WTC11 (cell line): ENCODE results near the gene EXOC1. TPM values are rescaled to one million over a fixed set of nuclear protein-coding genes. Genes with fewer than 3 reads are reported as not detected.
A peak's percentile ranks its signal among the peaks of the same experiment; 100 is the strongest.

Experiments
- ATF3 ChIP-seq: sonication (generic); formaldehyde crosslinking; conservative IDR thresholded peaks from 2 replicates; pipeline ENCODE4 v1.8.1; 2022; ENCODE audit warnings: mild to moderate bottlenecking, missing genetic modification reagents
- ATF6 ChIP-seq: sonication (generic); formaldehyde crosslinking; IDR thresholded peaks from 2 replicates; pipeline ENCODE4 v1.8.1; 2023; ENCODE audit warnings: mild to moderate bottlenecking, missing genetic modification reagents
- CDX4 ChIP-seq: fragments of 250-450 bp; sonication (Bioruptor Pico); IDR thresholded peaks from 2 replicates; pipeline ENCODE4 v1.9.0; 2021; ENCODE audit warnings: moderate library complexity, mild to moderate bottlenecking, inconsistent platforms, borderline replicate concordance
- CREB1 ChIP-seq: sonication (generic); formaldehyde crosslinking; IDR thresholded peaks from 2 replicates; pipeline ENCODE4 v1.8.0; 2023; ENCODE audit warnings: mild to moderate bottlenecking, missing genetic modification reagents
- CREM ChIP-seq: sonication (generic); formaldehyde crosslinking; IDR thresholded peaks from 2 replicates; pipeline ENCODE4 v1.8.1; 2022; ENCODE audit warnings: mild to moderate bottlenecking, missing genetic modification reagents, moderate library complexity
- CTCF ChIP-seq: fragments of 200-600 bp; IDR thresholded peaks from 2 replicates; pipeline ENCODE4 v1.8.0; 2022; ENCODE audit warnings: antibody characterized with exemption
- E2F1 ChIP-seq: sonication (generic); formaldehyde crosslinking; IDR thresholded peaks from 2 replicates; pipeline ENCODE4 v1.8.0; 2022; ENCODE audit warnings: mild to moderate bottlenecking, missing genetic modification reagents
- ELF4 ChIP-seq: sonication (generic); formaldehyde crosslinking; IDR thresholded peaks from 2 replicates; pipeline ENCODE4 v1.8.1; 2022; ENCODE audit warnings: low read depth, mild to moderate bottlenecking, moderate library complexity, missing genetic modification reagents
- ETV6 ChIP-seq: sonication (generic); formaldehyde crosslinking; IDR thresholded peaks from 2 replicates; pipeline ENCODE4 v1.8.1; 2022; ENCODE audit warnings: mild to moderate bottlenecking, missing genetic modification reagents
- GABPB1 ChIP-seq: sonication (generic); formaldehyde crosslinking; IDR thresholded peaks from 2 replicates; pipeline ENCODE4 v1.8.1; 2023; ENCODE audit warnings: mild to moderate bottlenecking, missing genetic modification reagents
- GTF2I ChIP-seq: fragments of 250-450 bp; sonication (Bioruptor Pico); conservative IDR thresholded peaks from 2 replicates; pipeline ENCODE4 v1.4.0; 2021; ENCODE audit warnings: mild to moderate bottlenecking
- MXD4 ChIP-seq: fragments of 250-450 bp; sonication (Bioruptor Pico); IDR thresholded peaks from 2 replicates; pipeline ENCODE4 v1.8.0; 2021; ENCODE audit warnings: mild to moderate bottlenecking, moderate library complexity, borderline replicate concordance
- NFYB ChIP-seq: sonication (generic); formaldehyde crosslinking; conservative IDR thresholded peaks from 2 replicates; pipeline ENCODE4 v1.8.0; 2022; ENCODE audit warnings: low read depth, missing genetic modification reagents
- RORB ChIP-seq: fragments of 250-450 bp; sonication (Bioruptor Pico); IDR thresholded peaks from 2 replicates; pipeline ENCODE4 v1.9.0; 2021; ENCODE audit warnings: mild to moderate bottlenecking
- STAT6 ChIP-seq: sonication (generic); formaldehyde crosslinking; conservative IDR thresholded peaks from 2 replicates; pipeline ENCODE4 v1.8.1; 2023; ENCODE audit warnings: mild to moderate bottlenecking, low read depth, missing genetic modification reagents, moderate library complexity
- ZNF121 ChIP-seq: sonication (generic); formaldehyde crosslinking; IDR thresholded peaks from 2 replicates; pipeline ENCODE4 v1.8.0; 2023; ENCODE audit warnings: missing genetic modification reagents
- ZNF232 ChIP-seq: sonication (generic); formaldehyde crosslinking; IDR thresholded peaks from 2 replicates; pipeline ENCODE4 v1.8.0; 2022; ENCODE audit warnings: mild to moderate bottlenecking, missing genetic modification reagents
- ZNF263 ChIP-seq: sonication (generic); formaldehyde crosslinking; IDR thresholded peaks from 2 replicates; pipeline ENCODE4 v1.8.1; 2022; ENCODE audit warnings: low read depth, mild to moderate bottlenecking, moderate library complexity, missing genetic modification reagents
- ZNF425 ChIP-seq: fragments of 250-450 bp; sonication (Bioruptor Pico); conservative IDR thresholded peaks from 2 replicates; pipeline ENCODE4 v1.9.0; 2021; ENCODE audit warnings: mild to moderate bottlenecking
- ZNF512 ChIP-seq: sonication (generic); formaldehyde crosslinking; IDR thresholded peaks from 2 replicates; pipeline ENCODE4 v1.8.1; 2022; ENCODE audit warnings: missing genetic modification reagents, borderline replicate concordance
- ZNF671 ChIP-seq: fragments of 250-450 bp; sonication (Bioruptor Pico); IDR thresholded peaks from 2 replicates; pipeline ENCODE4 v1.8.0; 2021; ENCODE audit warnings: mild to moderate bottlenecking
- ZSCAN18 ChIP-seq: fragments of 250-450 bp; sonication (Bioruptor Pico); IDR thresholded peaks from 2 replicates; pipeline ENCODE4 v2.1.2; 2022; ENCODE audit warnings: mild to moderate bottlenecking, moderate library complexity
- total RNA-seq: library from RNA; stranded (reverse); gene quantifications from 3 replicates; pipeline ENCODE4 v1.2.3, GENCODE V29; 2021

EXOC1 gene
- total RNA-seq, 1 experiment from 2014 or later = 19.0 TPM

GRCh38 chr4:55948726-55949481 lies 95.5 kb downstream of the EXOC1 start, which contains the start of gene CEP135 (continued):
- no peak for TF ChIP-seq ATF6
- peak; percentile 91 for TF ChIP-seq CTCF
- TF ChIP-seq GABPB1 = peak; percentile 86
- TF ChIP-seq MXD4 (CRISPR knock-in tag) = no peak
- 0 out of 2 replicates have a peak, but pooled peaks have one; percentile 57 for TF ChIP-seq CREB1 (CRISPR knock-in tag)
- TF ChIP-seq ETV6 = peak; percentile 88
- 0 out of 2 replicates have a peak, but pooled peaks have one; percentile 69 for TF ChIP-seq E2F1
- TF ChIP-seq RORB (CRISPR knock-in tag) = no peak
- peak; percentile 40; the same call in 1 of the 2 replicates for TF ChIP-seq NFYB
- no peak for TF ChIP-seq CDX4 (CRISPR knock-in tag)
- no peak for TF ChIP-seq ZNF671
- TF ChIP-seq ZNF512 (CRISPR knock-in tag) = 0 out of 2 replicates have a peak, but pooled peaks have one; percentile 64
- no peak for TF ChIP-seq GTF2I (CRISPR knock-in tag)
- TF ChIP-seq ZNF263 (CRISPR knock-in tag) = no peak
- TF ChIP-seq STAT6 (CRISPR knock-in tag) = no peak
- no peak for TF ChIP-seq ZNF121 (CRISPR knock-in tag)
- no peak for TF ChIP-seq ZNF425 (CRISPR knock-in tag)
- TF ChIP-seq ZNF232 (CRISPR knock-in tag) = no peak
- TF ChIP-seq ATF3 (CRISPR knock-in tag) = no peak
- TF ChIP-seq ELF4 (CRISPR knock-in tag) = peak; percentile 82; the same call in 1 of the 2 replicates
- peak; percentile 67; the same call in 1 of the 2 replicates for TF ChIP-seq CREM
- TF ChIP-seq ZSCAN18 (CRISPR knock-in tag) = no peak
